WTC11 (cell line): ENCODE measurements around the gene PDS5A. TPM values are rescaled to one million over a fixed set of nuclear protein-coding genes. Genes with fewer than 3 reads are reported as not detected.
"Not testable (repeated sequence)": the region's sequence is repeated elsewhere in the genome, so short reads cannot be mapped to it uniquely, and the experiment has no call there.

Experiments
- ATAC-seq: fragments of 200-7000 bp; cut with Tn5 transposase; 2 replicates; pipeline ENCODE4 v1.10.0; 2021; ENCODE audit warnings: mild to moderate bottlenecking, moderate library complexity
- CTCF ChIA-PET: fragments of 300-600 bp; sonication (Branson Sonifier 250); formaldehyde crosslinking; loops from one replicate; lab custom pipeline; 2021; ENCODE audit warnings: antibody characterized with exemption; lab: Charles Lee
- POLR2A ChIA-PET: fragments of 350-600 bp; sonication (Branson Sonifier 250); formaldehyde crosslinking; loops from one replicate; lab custom pipeline; 2021; ENCODE audit warnings: antibody characterized with exemption; lab: Charles Lee
- DNase-seq: peaks from one replicate; pipeline ENCODE4 v3.0.0; 2021; ENCODE audit warnings: low spot score
- H3K27ac Mint-ChIP-seq: 2 replicates; pipeline ENCODE4 v1.8.0; 2021; ENCODE audit warnings: mixed read lengths
- H3K27me3 Mint-ChIP-seq: 2 replicates; pipeline ENCODE4 v1.8.0; 2021; ENCODE audit warnings: low read depth, mild to moderate bottlenecking, moderate library complexity, mixed read lengths
- H3K36me3 Mint-ChIP-seq: 2 replicates; pipeline ENCODE4 v1.8.0; 2021; ENCODE audit warnings: mixed read lengths
- H3K4me1 Mint-ChIP-seq: 2 replicates; pipeline ENCODE4 v1.8.0; 2022; ENCODE audit warnings: mixed read lengths
- H3K4me3 Mint-ChIP-seq: 2 replicates; pipeline ENCODE4 v1.8.0; 2021; ENCODE audit warnings: mild to moderate bottlenecking, moderate library complexity, mixed read lengths
- H3K9me3 Mint-ChIP-seq: 2 replicates; pipeline ENCODE4 v1.8.0; 2021; ENCODE audit warnings: mixed read lengths
- ATF1 ChIP-seq: sonication (generic); formaldehyde crosslinking; IDR thresholded peaks from 2 replicates; pipeline ENCODE4 v1.8.1; 2023; ENCODE audit warnings: mild to moderate bottlenecking, moderate library complexity, missing genetic modification reagents
- GABPB1 ChIP-seq: sonication (generic); formaldehyde crosslinking; IDR thresholded peaks from 2 replicates; pipeline ENCODE4 v1.8.1; 2023; ENCODE audit warnings: mild to moderate bottlenecking, missing genetic modification reagents
- HMGA2 ChIP-seq: fragments of 250-450 bp; sonication (Bioruptor Pico); IDR thresholded peaks from 2 replicates; pipeline ENCODE4 v1.4.0; 2021; ENCODE audit warnings: mild to moderate bottlenecking, moderate library complexity
- NR2C2 ChIP-seq: sonication (generic); formaldehyde crosslinking; IDR thresholded peaks from 2 replicates; pipeline ENCODE4 v1.8.0; 2022; ENCODE audit warnings: mild to moderate bottlenecking, missing genetic modification reagents
- TP53 ChIP-seq: sonication (generic); formaldehyde crosslinking; IDR thresholded peaks from 2 replicates; pipeline ENCODE4 v1.8.1; 2023; ENCODE audit warnings: mild to moderate bottlenecking, missing genetic modification reagents
- ZNF138 ChIP-seq: sonication (generic); formaldehyde crosslinking; conservative IDR thresholded peaks from 2 replicates; pipeline ENCODE4 v1.8.1; 2022; ENCODE audit warnings: mild to moderate bottlenecking, moderate library complexity, missing genetic modification reagents
- ZNF219 ChIP-seq: sonication (generic); formaldehyde crosslinking; IDR thresholded peaks from 2 replicates; pipeline ENCODE4 v1.8.0; 2023; ENCODE audit warnings: missing genetic modification reagents, mild to moderate bottlenecking, borderline replicate concordance
- total RNA-seq: library from RNA; stranded (reverse); gene quantifications from 3 replicates; pipeline ENCODE4 v1.2.3, GENCODE V29; 2021
- TF ChIP-seq, protein P1 (sequence below): sonication (generic); formaldehyde crosslinking; IDR thresholded peaks from 2 replicates; pipeline ENCODE4 v1.8.1; 2023; ENCODE audit warnings: mild to moderate bottlenecking, missing genetic modification reagents, borderline replicate concordance
- TF ChIP-seq, protein P2 (sequence below): sonication (generic); formaldehyde crosslinking; IDR thresholded peaks from 2 replicates; pipeline ENCODE4 v1.8.1; 2022; ENCODE audit warnings: mild to moderate bottlenecking, missing genetic modification reagents, moderate library complexity, borderline replicate concordance
- TF ChIP-seq, protein P3 (sequence below): sonication (generic); formaldehyde crosslinking; IDR thresholded peaks from 2 replicates; pipeline ENCODE4 v1.8.0; 2022; ENCODE audit warnings: mild to moderate bottlenecking, missing genetic modification reagents
- TF ChIP-seq, protein P4 (sequence below): fragments of 200-600 bp; IDR thresholded peaks from 2 replicates; pipeline ENCODE4 v1.8.0; 2022; ENCODE audit warnings: antibody characterized with exemption
- TF ChIP-seq, protein P5 (sequence below): sonication (generic); formaldehyde crosslinking; IDR thresholded peaks from 2 replicates; pipeline ENCODE4 v1.8.0; 2022; ENCODE audit warnings: missing genetic modification reagents
- TF ChIP-seq, protein P6 (sequence below): sonication (generic); formaldehyde crosslinking; IDR thresholded peaks from 2 replicates; pipeline ENCODE4 v1.8.1; 2023; ENCODE audit warnings: mild to moderate bottlenecking, missing genetic modification reagents
- TF ChIP-seq, protein P7 (sequence below): fragments of 250-450 bp; sonication (Bioruptor Pico); IDR thresholded peaks from 2 replicates; pipeline ENCODE4 v1.9.0; 2021; ENCODE audit warnings: mild to moderate bottlenecking

Gene PDS5A
- total RNA-seq, 1 experiment from 2014 or later = 61.7 TPM

DNA sequence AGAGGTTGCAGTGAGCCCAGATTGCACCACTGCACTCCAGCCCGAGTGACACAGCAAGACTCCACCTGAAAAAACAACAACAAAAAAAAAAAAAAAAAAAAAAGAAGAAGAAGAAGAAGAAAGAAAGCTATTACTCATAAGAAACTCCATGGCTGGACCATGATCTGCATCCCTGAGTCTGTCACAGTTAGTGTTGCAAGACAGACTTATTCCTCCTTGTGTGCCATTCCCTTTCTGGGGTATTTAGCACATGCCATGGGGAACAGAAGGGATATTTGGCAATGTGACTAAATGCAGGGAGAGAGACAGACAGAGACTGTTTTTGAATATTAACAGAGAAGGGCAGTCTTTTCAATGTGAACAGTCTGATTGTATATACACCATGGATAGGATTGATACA is 16.7 kb upstream of the PDS5A start:
- H3K4me3 Mint-ChIP-seq = no peak overlapping the region
- H3K27me3 Mint-ChIP-seq = no peaks in the 10 kb centered on the region
- no peak overlapping the region for H3K27ac Mint-ChIP-seq
- no peaks in the 10 kb centered on the region for H3K9me3 Mint-ChIP-seq
- H3K4me1 Mint-ChIP-seq = peaks cover 9% of the 10 kb centered on the region
- TF ChIP-seq, protein P1, sequence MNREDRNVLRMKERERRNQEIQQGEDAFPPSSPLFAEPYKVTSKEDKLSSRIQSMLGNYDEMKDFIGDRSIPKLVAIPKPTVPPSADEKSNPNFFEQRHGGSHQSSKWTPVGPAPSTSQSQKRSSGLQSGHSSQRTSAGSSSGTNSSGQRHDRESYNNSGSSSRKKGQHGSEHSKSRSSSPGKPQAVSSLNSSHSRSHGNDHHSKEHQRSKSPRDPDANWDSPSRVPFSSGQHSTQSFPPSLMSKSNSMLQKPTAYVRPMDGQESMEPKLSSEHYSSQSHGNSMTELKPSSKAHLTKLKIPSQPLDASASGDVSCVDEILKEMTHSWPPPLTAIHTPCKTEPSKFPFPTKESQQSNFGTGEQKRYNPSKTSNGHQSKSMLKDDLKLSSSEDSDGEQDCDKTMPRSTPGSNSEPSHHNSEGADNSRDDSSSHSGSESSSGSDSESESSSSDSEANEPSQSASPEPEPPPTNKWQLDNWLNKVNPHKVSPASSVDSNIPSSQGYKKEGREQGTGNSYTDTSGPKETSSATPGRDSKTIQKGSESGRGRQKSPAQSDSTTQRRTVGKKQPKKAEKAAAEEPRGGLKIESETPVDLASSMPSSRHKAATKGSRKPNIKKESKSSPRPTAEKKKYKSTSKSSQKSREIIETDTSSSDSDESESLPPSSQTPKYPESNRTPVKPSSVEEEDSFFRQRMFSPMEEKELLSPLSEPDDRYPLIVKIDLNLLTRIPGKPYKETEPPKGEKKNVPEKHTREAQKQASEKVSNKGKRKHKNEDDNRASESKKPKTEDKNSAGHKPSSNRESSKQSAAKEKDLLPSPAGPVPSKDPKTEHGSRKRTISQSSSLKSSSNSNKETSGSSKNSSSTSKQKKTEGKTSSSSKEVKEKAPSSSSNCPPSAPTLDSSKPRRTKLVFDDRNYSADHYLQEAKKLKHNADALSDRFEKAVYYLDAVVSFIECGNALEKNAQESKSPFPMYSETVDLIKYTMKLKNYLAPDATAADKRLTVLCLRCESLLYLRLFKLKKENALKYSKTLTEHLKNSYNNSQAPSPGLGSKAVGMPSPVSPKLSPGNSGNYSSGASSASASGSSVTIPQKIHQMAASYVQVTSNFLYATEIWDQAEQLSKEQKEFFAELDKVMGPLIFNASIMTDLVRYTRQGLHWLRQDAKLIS = no peak
- TF ChIP-seq, protein P2, sequence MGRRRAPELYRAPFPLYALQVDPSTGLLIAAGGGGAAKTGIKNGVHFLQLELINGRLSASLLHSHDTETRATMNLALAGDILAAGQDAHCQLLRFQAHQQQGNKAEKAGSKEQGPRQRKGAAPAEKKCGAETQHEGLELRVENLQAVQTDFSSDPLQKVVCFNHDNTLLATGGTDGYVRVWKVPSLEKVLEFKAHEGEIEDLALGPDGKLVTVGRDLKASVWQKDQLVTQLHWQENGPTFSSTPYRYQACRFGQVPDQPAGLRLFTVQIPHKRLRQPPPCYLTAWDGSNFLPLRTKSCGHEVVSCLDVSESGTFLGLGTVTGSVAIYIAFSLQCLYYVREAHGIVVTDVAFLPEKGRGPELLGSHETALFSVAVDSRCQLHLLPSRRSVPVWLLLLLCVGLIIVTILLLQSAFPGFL (CRISPR knock-in tag) = no peak
- TF ChIP-seq ZNF138 (no peak), ATF1 (CRISPR knock-in tag) (no peak)
- TF ChIP-seq, protein P3, sequence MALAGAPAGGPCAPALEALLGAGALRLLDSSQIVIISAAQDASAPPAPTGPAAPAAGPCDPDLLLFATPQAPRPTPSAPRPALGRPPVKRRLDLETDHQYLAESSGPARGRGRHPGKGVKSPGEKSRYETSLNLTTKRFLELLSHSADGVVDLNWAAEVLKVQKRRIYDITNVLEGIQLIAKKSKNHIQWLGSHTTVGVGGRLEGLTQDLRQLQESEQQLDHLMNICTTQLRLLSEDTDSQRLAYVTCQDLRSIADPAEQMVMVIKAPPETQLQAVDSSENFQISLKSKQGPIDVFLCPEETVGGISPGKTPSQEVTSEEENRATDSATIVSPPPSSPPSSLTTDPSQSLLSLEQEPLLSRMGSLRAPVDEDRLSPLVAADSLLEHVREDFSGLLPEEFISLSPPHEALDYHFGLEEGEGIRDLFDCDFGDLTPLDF (CRISPR knock-in tag) = no peak
- POLR2A ChIA-PET = interaction anchor here (0.7 kb wide), 2 partner anchors 28 to 78 kb away, joined by 4 to 7 read pairs; no protein-coding TSS in a partner anchor
- H3K36me3 Mint-ChIP-seq = no peaks in the 10 kb centered on the region
- CTCF ChIA-PET = no interaction called here
- ATAC-seq (no peak), DNase-seq (no peak)

DNA sequence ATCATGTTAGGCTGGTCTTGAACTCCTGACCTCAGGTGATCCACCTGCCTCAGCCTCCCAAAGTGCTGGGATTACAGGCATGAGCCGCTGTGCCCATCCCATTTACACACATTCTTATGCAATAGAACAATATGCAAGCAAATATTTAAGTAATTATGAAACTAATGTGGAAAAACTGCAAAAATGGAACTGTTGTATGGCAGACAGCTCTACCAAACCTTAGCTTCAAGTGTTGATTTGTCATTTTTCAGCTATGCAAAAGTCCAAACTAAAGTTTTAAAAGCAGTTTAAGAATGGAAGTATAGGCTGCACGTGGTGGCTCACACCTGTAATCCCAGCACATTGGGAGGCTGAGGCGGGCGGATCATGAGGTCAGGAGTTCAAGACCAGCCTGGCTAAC is 11.7 kb upstream of the PDS5A start:
- not testable (repeated sequence) for DNase-seq, H3K27ac Mint-ChIP-seq, ATAC-seq, H3K4me1 Mint-ChIP-seq, H3K36me3 Mint-ChIP-seq, H3K4me3 Mint-ChIP-seq, H3K9me3 Mint-ChIP-seq, H3K27me3 Mint-ChIP-seq
- ChIA-PET POLR2A (interaction anchor here (0.6 kb wide), 1 partner anchor 803 kb away, joined by 3 read pairs; no protein-coding TSS in a partner anchor), CTCF (interaction anchor here (0.6 kb wide), 1 partner anchor 42 kb away, joined by 3 read pairs; no protein-coding TSS in a partner anchor)

DNA sequence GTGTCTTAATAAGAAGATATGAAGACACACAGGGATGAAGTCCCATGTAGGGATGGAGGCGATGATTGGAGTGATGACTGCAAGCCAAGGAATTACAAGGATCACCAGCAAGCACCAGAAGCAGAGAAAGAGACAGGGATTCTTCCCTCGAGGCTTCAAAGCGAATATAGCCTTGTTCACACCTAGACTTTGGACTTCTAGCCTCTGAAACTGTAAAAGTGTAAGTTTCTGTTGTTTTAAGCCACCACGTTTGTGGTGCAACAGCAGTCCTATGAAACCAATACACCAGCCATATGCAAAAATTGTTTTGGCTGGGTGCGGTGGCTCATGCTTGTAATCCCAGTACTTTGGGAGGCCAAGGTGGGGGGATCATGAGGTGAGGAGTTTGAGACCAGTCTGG is 9.8 kb upstream of the PDS5A start:
- ChIA-PET POLR2A (no interaction called here), CTCF (interaction anchor here (0.7 kb wide), 1 partner anchor 9 kb away, joined by 3 read pairs; no protein-coding TSS in a partner anchor)
- no peak for DNase-seq
- Mint-ChIP-seq H3K4me1 (no peaks in the 10 kb centered on the region), H3K27ac (no peak overlapping the region), H3K9me3 (no peaks in the 10 kb centered on the region), H3K36me3 (no peaks in the 10 kb centered on the region), H3K27me3 (no peaks in the 10 kb centered on the region), H3K4me3 (no peak overlapping the region)
- ATAC-seq = no peak
- TF ChIP-seq HMGA2 (CRISPR knock-in tag) (no peak), ZNF138 (no peak), GABPB1 (CRISPR knock-in tag) (no peak), TP53 (CRISPR knock-in tag) (no peak), NR2C2 (CRISPR knock-in tag) (no peak), ZNF219 (CRISPR knock-in tag) (no peak)
- TF ChIP-seq, protein P4, sequence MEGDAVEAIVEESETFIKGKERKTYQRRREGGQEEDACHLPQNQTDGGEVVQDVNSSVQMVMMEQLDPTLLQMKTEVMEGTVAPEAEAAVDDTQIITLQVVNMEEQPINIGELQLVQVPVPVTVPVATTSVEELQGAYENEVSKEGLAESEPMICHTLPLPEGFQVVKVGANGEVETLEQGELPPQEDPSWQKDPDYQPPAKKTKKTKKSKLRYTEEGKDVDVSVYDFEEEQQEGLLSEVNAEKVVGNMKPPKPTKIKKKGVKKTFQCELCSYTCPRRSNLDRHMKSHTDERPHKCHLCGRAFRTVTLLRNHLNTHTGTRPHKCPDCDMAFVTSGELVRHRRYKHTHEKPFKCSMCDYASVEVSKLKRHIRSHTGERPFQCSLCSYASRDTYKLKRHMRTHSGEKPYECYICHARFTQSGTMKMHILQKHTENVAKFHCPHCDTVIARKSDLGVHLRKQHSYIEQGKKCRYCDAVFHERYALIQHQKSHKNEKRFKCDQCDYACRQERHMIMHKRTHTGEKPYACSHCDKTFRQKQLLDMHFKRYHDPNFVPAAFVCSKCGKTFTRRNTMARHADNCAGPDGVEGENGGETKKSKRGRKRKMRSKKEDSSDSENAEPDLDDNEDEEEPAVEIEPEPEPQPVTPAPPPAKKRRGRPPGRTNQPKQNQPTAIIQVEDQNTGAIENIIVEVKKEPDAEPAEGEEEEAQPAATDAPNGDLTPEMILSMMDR = no peak
- TF ChIP-seq, protein P5, sequence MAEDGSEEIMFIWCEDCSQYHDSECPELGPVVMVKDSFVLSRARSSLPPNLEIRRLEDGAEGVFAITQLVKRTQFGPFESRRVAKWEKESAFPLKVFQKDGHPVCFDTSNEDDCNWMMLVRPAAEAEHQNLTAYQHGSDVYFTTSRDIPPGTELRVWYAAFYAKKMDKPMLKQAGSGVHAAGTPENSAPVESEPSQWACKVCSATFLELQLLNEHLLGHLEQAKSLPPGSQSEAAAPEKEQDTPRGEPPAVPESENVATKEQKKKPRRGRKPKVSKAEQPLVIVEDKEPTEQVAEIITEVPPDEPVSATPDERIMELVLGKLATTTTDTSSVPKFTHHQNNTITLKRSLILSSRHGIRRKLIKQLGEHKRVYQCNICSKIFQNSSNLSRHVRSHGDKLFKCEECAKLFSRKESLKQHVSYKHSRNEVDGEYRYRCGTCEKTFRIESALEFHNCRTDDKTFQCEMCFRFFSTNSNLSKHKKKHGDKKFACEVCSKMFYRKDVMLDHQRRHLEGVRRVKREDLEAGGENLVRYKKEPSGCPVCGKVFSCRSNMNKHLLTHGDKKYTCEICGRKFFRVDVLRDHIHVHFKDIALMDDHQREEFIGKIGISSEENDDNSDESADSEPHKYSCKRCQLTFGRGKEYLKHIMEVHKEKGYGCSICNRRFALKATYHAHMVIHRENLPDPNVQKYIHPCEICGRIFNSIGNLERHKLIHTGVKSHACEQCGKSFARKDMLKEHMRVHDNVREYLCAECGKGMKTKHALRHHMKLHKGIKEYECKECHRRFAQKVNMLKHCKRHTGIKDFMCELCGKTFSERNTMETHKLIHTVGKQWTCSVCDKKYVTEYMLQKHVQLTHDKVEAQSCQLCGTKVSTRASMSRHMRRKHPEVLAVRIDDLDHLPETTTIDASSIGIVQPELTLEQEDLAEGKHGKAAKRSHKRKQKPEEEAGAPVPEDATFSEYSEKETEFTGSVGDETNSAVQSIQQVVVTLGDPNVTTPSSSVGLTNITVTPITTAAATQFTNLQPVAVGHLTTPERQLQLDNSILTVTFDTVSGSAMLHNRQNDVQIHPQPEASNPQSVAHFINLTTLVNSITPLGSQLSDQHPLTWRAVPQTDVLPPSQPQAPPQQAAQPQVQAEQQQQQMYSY (CRISPR knock-in tag) = no peak
- TF ChIP-seq, protein P6, sequence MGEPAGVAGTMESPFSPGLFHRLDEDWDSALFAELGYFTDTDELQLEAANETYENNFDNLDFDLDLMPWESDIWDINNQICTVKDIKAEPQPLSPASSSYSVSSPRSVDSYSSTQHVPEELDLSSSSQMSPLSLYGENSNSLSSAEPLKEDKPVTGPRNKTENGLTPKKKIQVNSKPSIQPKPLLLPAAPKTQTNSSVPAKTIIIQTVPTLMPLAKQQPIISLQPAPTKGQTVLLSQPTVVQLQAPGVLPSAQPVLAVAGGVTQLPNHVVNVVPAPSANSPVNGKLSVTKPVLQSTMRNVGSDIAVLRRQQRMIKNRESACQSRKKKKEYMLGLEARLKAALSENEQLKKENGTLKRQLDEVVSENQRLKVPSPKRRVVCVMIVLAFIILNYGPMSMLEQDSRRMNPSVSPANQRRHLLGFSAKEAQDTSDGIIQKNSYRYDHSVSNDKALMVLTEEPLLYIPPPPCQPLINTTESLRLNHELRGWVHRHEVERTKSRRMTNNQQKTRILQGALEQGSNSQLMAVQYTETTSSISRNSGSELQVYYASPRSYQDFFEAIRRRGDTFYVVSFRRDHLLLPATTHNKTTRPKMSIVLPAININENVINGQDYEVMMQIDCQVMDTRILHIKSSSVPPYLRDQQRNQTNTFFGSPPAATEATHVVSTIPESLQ = no peak
- TF ChIP-seq, protein P7, sequence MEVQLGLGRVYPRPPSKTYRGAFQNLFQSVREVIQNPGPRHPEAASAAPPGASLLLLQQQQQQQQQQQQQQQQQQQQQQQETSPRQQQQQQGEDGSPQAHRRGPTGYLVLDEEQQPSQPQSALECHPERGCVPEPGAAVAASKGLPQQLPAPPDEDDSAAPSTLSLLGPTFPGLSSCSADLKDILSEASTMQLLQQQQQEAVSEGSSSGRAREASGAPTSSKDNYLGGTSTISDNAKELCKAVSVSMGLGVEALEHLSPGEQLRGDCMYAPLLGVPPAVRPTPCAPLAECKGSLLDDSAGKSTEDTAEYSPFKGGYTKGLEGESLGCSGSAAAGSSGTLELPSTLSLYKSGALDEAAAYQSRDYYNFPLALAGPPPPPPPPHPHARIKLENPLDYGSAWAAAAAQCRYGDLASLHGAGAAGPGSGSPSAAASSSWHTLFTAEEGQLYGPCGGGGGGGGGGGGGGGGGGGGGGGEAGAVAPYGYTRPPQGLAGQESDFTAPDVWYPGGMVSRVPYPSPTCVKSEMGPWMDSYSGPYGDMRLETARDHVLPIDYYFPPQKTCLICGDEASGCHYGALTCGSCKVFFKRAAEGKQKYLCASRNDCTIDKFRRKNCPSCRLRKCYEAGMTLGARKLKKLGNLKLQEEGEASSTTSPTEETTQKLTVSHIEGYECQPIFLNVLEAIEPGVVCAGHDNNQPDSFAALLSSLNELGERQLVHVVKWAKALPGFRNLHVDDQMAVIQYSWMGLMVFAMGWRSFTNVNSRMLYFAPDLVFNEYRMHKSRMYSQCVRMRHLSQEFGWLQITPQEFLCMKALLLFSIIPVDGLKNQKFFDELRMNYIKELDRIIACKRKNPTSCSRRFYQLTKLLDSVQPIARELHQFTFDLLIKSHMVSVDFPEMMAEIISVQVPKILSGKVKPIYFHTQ (CRISPR knock-in tag) = no peak
